Mucosa of rectum (tissue), 2 donors: Measurements from ENCODE around the gene OR52W1.
"Not testable (repeated sequence)": the region's sequence is repeated elsewhere in the genome, so short reads cannot be mapped to it uniquely, and the experiment has no call there.

Experiments
- H3K27ac ChIP-seq, 2 donors: one replicate each; pipeline ENCODE4 v1.7.0; 2013; ENCODE audit warnings: inconsistent platforms in 2 of 2, low read depth in 2 of 2, low read length in 2 of 2
- H3K27me3 ChIP-seq, 2 donors: one replicate each; pipeline ENCODE4 v1.7.0; 2013; ENCODE audit warnings: low read length in 2 of 2; ENCODE audit not compliant: control insufficient read depth in 2 of 2, insufficient read depth in 2 of 2
- H3K36me3 ChIP-seq, 2 donors: one replicate each; pipeline ENCODE4 v1.7.0; 2013; ENCODE audit warnings: low read length in 2 of 2; ENCODE audit not compliant: control insufficient read depth in 2 of 2, insufficient read depth in 2 of 2
- H3K4me1 ChIP-seq, 2 donors: one replicate each; pipeline ENCODE4 v1.7.0; 2013; ENCODE audit warnings: low read length in 2 of 2, mild to moderate bottlenecking in 1 of 2; ENCODE audit not compliant: control insufficient read depth in 2 of 2, insufficient read depth in 2 of 2
- H3K4me3 ChIP-seq, 2 donors: one replicate each; pipeline ENCODE4 v1.7.0; 2013; ENCODE audit warnings: low read length in 2 of 2
- H3K9ac ChIP-seq, 2 donors: one replicate each; pipeline ENCODE4 v1.7.0; 2013; ENCODE audit warnings: low read length in 2 of 2, low read depth in 1 of 2, mild to moderate bottlenecking in 1 of 2
- H3K9me3 ChIP-seq, 2 donors: one replicate each; pipeline ENCODE4 v1.7.0; 2013; ENCODE audit warnings: low read length in 2 of 2; ENCODE audit not compliant: control insufficient read depth in 2 of 2
- donor health status: healthy.
- donor health status: Normal muscosa, but diverticular disease.

The OR52W1 gene

DNA sequence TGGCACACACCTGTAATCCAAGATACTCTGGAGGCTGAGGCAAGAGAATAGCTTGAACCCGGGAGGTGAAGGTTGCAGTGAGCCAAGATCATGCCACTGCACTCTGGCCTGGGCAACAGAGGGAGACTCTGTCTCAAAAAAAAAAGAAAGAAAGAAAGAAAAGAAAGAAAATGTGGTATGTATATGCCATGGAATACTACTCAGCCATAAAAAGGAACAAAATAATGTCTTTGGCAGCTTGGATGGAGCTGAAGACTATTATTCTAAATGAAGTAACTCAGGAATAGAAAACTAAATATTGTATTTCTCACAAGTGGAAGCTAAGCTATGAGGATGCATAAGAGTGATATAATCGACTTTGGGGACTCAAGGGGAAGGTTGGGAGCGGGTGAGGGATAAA, 49.9 kb downstream of the OR52W1 start:
- not testable (repeated sequence) for H3K9ac ChIP-seq, H3K27me3 ChIP-seq, H3K36me3 ChIP-seq, H3K27ac ChIP-seq, H3K4me1 ChIP-seq, H3K9me3 ChIP-seq, H3K4me3 ChIP-seq
